ENCODE measurements around the gene RSPO4. TPM values are rescaled to one million over a fixed set of nuclear protein-coding genes. Genes with fewer than 3 reads are reported as not detected.

The RSPO4 gene
- total and polyA plus RNA-seq, 9 of the 15 experiments (the other 6 are each of a cell fraction or from before 2014, with no cell fraction given), result 0.04 to 0.34 TPM; not detected in 7

GRCh38 chr20:1002682-1003561 is 811 bp upstream of the RSPO4 start (continued):
- TF ChIP-seq TFAP4 (CRISPR knock-in tag; IDR thresholded peaks at IDR 0.05; ENCODE audit: borderline replicate concordance) (peak; percentile 81; the same call in 1 of the 2 replicates), ZNF398 (CRISPR knock-in tag; IDR thresholded peaks at IDR 0.05) (no peak), ZFP36 (IDR thresholded peaks at IDR 0.05; ENCODE audit: low read depth, low read length, partially characterized antibody) (peak; percentile 78), MYC (IDR thresholded peaks at IDR 0.05; ENCODE audit: low read depth, low read length) (no peak), MYC (CRISPR knock-in tag; IDR thresholded peaks at IDR 0.05; ENCODE audit: borderline replicate concordance, low read depth) (no peak), HDAC2 (IDR thresholded peaks at IDR 0.05) (peak; percentile 31; the same call in 1 of the 2 replicates), HMGXB4 (CRISPR knock-in tag; IDR thresholded peaks at IDR 0.05) (no peak), JUND (IDR thresholded peaks at IDR 0.05; ENCODE audit: borderline replicate concordance, low read depth, low read length) (no peak), JUND (tag; IDR thresholded peaks at IDR 0.05; ENCODE audit: borderline replicate concordance, low read depth, low read length) (no peak; the same call in 2 of the 3 replicates), ATF7 (IDR thresholded peaks at IDR 0.05) (no peak)
